ENCODE data around the gene TPRKB. TPM values are rescaled to one million over a fixed set of nuclear protein-coding genes. Genes with fewer than 3 reads are reported as not detected.

The TPRKB gene
- polyA plus RNA-seq, 4 donors = 59.0 to 110 (median 69.4) TPM

Other genes with a start within 250 kb of the TPRKB start
- 1 to 10 TPM in 1 of 4 donors, under 1 TPM in 1, not detected in 2; 0.10 to 1.2 TPM for gene NAT8, start 94.9 kb downstream of the TPRKB start, polyA plus RNA-seq
- gene DUSP11, start 42.8 kb upstream of the TPRKB start, polyA plus RNA-seq = 10 to 100 TPM; 14.9 to 31.3 (median 21.1) TPM
- not detected for gene C2orf78, start 46.8 kb upstream of the TPRKB start, polyA plus RNA-seq
- gene STAMBP, start 91.6 kb upstream of the TPRKB start, polyA plus RNA-seq = 10 to 100 TPM; 30.3 to 51.4 (median 40.1) TPM
- gene ACTG2, start 155.7 kb upstream of the TPRKB start, polyA plus RNA-seq = 100 to 1,000 TPM in 1 of 4 donors, 10 to 100 TPM in 2, 1 to 10 TPM in 1; 2.0 to 108 (median 42.5) TPM
- gene DGUOK, start 189.5 kb upstream of the TPRKB start, polyA plus RNA-seq = 100 to 1,000 TPM in 1 of 4 donors, 10 to 100 TPM in 3; 52.5 to 107 (median 86.3) TPM
- 10 to 100 TPM in 1 of 4 donors, 1 to 10 TPM in 3; 2.7 to 19.3 (median 6.2) TPM for gene TET3, start 247.6 kb upstream of the TPRKB start, polyA plus RNA-seq